ENCODE measurements around the gene COMMD3.

- no peak for TF ChIP-seq POLR2A (IDR thresholded peaks at IDR 0.05)
- TF ChIP-seq, protein P1, sequence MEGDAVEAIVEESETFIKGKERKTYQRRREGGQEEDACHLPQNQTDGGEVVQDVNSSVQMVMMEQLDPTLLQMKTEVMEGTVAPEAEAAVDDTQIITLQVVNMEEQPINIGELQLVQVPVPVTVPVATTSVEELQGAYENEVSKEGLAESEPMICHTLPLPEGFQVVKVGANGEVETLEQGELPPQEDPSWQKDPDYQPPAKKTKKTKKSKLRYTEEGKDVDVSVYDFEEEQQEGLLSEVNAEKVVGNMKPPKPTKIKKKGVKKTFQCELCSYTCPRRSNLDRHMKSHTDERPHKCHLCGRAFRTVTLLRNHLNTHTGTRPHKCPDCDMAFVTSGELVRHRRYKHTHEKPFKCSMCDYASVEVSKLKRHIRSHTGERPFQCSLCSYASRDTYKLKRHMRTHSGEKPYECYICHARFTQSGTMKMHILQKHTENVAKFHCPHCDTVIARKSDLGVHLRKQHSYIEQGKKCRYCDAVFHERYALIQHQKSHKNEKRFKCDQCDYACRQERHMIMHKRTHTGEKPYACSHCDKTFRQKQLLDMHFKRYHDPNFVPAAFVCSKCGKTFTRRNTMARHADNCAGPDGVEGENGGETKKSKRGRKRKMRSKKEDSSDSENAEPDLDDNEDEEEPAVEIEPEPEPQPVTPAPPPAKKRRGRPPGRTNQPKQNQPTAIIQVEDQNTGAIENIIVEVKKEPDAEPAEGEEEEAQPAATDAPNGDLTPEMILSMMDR (IDR thresholded peaks at IDR 0.05): no peak
Observed at GRCh38 chr10:22367471-22367870, 51.3 kb downstream of the COMMD3 start.

Data from Peyer's patch (tissue), 4 donors.